Ramos (cell line): ENCODE measurements around the gene TCP11L1.
"Not testable (repeated sequence)": the region's sequence is repeated elsewhere in the genome, so short reads cannot be mapped to it uniquely, and the experiment has no call there.

Experiments used
- in situ Hi-C: fragments of 300-500 bp; cut with MboI; formaldehyde crosslinking; loops from one replicate; pipeline ENCODE4 v1.14.3; 2022; ENCODE audit warnings: low sequenced_read_pairs; ENCODE audit not compliant: unreplicated experiment

The TCP11L1 gene

GRCh38 chr11:33063326-33063881, 24.0 kb downstream of the TCP11L1 start:
- in situ Hi-C loops, result loop anchor here (10.0 kb wide), 1 partner anchor 99 kb away; no protein-coding TSS in a partner anchor

GRCh38 chr11:33064033-33064825, 24.9 kb downstream of the TCP11L1 start:
- in situ Hi-C loops, result loop anchor here (10.0 kb wide), 1 partner anchor 99 kb away; no protein-coding TSS in a partner anchor

GRCh38 chr11:33064866-33065265, 25.5 kb downstream of the TCP11L1 start:
- in situ Hi-C loops, result loop anchor here (10.0 kb wide), 1 partner anchor 100 kb away; no protein-coding TSS in a partner anchor

- in situ Hi-C loops, result loop anchor here (10.0 kb wide), 1 partner anchor 101 kb away; no protein-coding TSS in a partner anchor
Observed at GRCh38 chr11:33065445-33066178, 26.2 kb downstream of the TCP11L1 start.

GRCh38 chr11:33067294-33067693, 27.9 kb downstream of the TCP11L1 start:
- in situ Hi-C loops, result loop anchor here (10.0 kb wide), 1 partner anchor 102 kb away; no protein-coding TSS in a partner anchor

GRCh38 chr11:33068611-33069340, 29.4 kb downstream of the TCP11L1 start:
- in situ Hi-C loops, result loop anchor here (10.0 kb wide), 1 partner anchor 104 kb away; no protein-coding TSS in a partner anchor

GRCh38 chr11:33072465-33072864, 33.1 kb downstream of the TCP11L1 start:
- in situ Hi-C loops, result no loop called here

- in situ Hi-C loops, result no loop called here
Observed at GRCh38 chr11:33083918-33084317, 44.5 kb downstream of the TCP11L1 start.

GRCh38 chr11:33086017-33086416, 46.6 kb downstream of the TCP11L1 start:
- in situ Hi-C loops, result no loop called here

GRCh38 chr11:33089776-33090175, 50.4 kb downstream of the TCP11L1 start:
- in situ Hi-C loops, result no loop called here

- in situ Hi-C loops, result no loop called here
Observed at GRCh38 chr11:33094157-33094556, 54.8 kb downstream of the TCP11L1 start.

GRCh38 chr11:33103836-33104235, 64.5 kb downstream of the TCP11L1 start:
- in situ Hi-C loops, result no loop called here

- in situ Hi-C loops, result no loop called here
Observed at GRCh38 chr11:33109294-33109895, 70.0 kb downstream of the TCP11L1 start.

GRCh38 chr11:33110083-33110482, 70.7 kb downstream of the TCP11L1 start:
- in situ Hi-C loops, result no loop called here

GRCh38 chr11:33116535-33116934, 77.2 kb downstream of the TCP11L1 start:
- in situ Hi-C loops, result no loop called here

GRCh38 chr11:33122696-33123095, 83.3 kb downstream of the TCP11L1 start:
- in situ Hi-C loops, result not testable (repeated sequence)
